Effector memory CD8-positive, alpha-beta T cell (primary cell): ENCODE data around the gene CEP89.
"Not testable (repeated sequence)": the region's sequence is repeated elsewhere in the genome, so short reads cannot be mapped to it uniquely, and the experiment has no call there.

Experiments
- ATAC-seq: fragments of 150-1000 bp; cut with Tn5 transposase; replicated peaks from 2 replicates; pipeline ENCODE4 v1.10.0; 2021; ENCODE audit warnings: mild to moderate bottlenecking, moderate library complexity
- DNase-seq, 3 experiments: peaks; one replicate each; pipeline ENCODE4 v3.0.0; 2021
- H3K27ac Mint-ChIP-seq, 2 donors: one replicate each; pipeline ENCODE4 v1.8.0; 2022; ENCODE audit warnings: mild to moderate bottlenecking in 2 of 2, mixed read lengths in 2 of 2, moderate library complexity in 2 of 2
- H3K27me3 Mint-ChIP-seq, 2 donors: one replicate each; pipeline ENCODE4 v1.8.0; 2022; ENCODE audit warnings: mixed read lengths in 2 of 2
- H3K36me3 Mint-ChIP-seq: one replicate; pipeline ENCODE4 v1.8.0; 2022; ENCODE audit warnings: mild to moderate bottlenecking, moderate library complexity, mixed read lengths; ENCODE audit not compliant: insufficient read depth
- H3K4me1 Mint-ChIP-seq, 2 donors: one replicate each; pipeline ENCODE4 v1.8.0; 2022; ENCODE audit warnings: low read depth in 2 of 2, mixed read lengths in 2 of 2
- H3K4me3 Mint-ChIP-seq, 2 donors: one replicate each; pipeline ENCODE4 v1.8.0; 2022; ENCODE audit warnings: mild to moderate bottlenecking in 2 of 2, mixed read lengths in 2 of 2, moderate library complexity in 2 of 2
- H3K9me3 Mint-ChIP-seq, 2 donors: one replicate each; pipeline ENCODE4 v1.8.0; 2022; ENCODE audit warnings: mixed read lengths in 2 of 2

The CEP89 gene

DNA sequence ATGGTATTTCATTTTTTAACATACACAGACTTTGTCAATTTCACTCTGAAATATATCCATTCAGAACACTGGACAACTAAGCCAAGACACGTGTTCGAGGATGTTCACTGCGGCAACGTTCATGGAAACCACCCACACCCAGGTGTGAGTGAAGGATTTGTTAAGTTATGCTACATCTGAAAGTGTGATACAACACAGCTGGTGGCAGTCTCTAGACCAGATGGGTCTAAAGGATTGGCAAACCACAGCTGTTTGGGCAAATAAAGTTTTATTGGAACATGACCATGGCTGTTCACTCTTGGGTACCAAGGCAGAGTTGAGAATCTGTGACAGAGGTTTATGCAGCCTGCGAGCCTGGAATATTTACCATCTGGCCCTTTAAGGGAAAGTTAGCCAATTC lies 114.2 kb downstream of the CEP89 start:
- no peaks in the 10 kb centered on the region for H3K4me1 Mint-ChIP-seq
- DNase-seq (no peak), ATAC-seq (no peak)
- H3K27ac Mint-ChIP-seq = no peak overlapping the region
- H3K4me3 Mint-ChIP-seq = no peak overlapping the region
- no peaks in the 10 kb centered on the region for H3K9me3 Mint-ChIP-seq
- no peaks in the 10 kb centered on the region for H3K27me3 Mint-ChIP-seq
- H3K36me3 Mint-ChIP-seq = no peaks in the 10 kb centered on the region

GRCh38 chr19:32856818-32857217 lies 114.9 kb downstream of the CEP89 start:
- H3K27ac Mint-ChIP-seq = not testable (repeated sequence)

GRCh38 chr19:32852216-32852615 lies 119.5 kb downstream of the CEP89 start:
- H3K27me3 Mint-ChIP-seq = no peaks in the 10 kb centered on the region

More at GRCh38 chr19:32856818-32857217, 114.9 kb downstream of the CEP89 start:
- not testable (repeated sequence) for H3K36me3 Mint-ChIP-seq, H3K9me3 Mint-ChIP-seq, H3K4me1 Mint-ChIP-seq, ATAC-seq, H3K4me3 Mint-ChIP-seq, H3K27me3 Mint-ChIP-seq, DNase-seq

GRCh38 chr19:32848035-32848434 lies 123.7 kb downstream of the CEP89 start:
- not testable (repeated sequence) for H3K27me3 Mint-ChIP-seq, H3K27ac Mint-ChIP-seq, H3K9me3 Mint-ChIP-seq, DNase-seq, H3K4me1 Mint-ChIP-seq, H3K4me3 Mint-ChIP-seq, ATAC-seq, H3K36me3 Mint-ChIP-seq

More at GRCh38 chr19:32852216-32852615, 119.5 kb downstream of the CEP89 start:
- no peak overlapping the region for H3K27ac Mint-ChIP-seq
- DNase-seq (no peak), ATAC-seq (no peak)
- H3K36me3 Mint-ChIP-seq = no peaks in the 10 kb centered on the region
- no peaks in the 10 kb centered on the region for H3K9me3 Mint-ChIP-seq
- no peaks in the 10 kb centered on the region for H3K4me1 Mint-ChIP-seq
- H3K4me3 Mint-ChIP-seq = no peak overlapping the region

- H3K4me1 Mint-ChIP-seq = no peaks in the 10 kb centered on the region
- peaks cover 0 to 4% of the 10 kb centered on the region in 2 donors for H3K9me3 Mint-ChIP-seq
- no peak overlapping the region for H3K27ac Mint-ChIP-seq
- H3K36me3 Mint-ChIP-seq = no peaks in the 10 kb centered on the region
- H3K27me3 Mint-ChIP-seq = peaks cover 0 to 6% of the 10 kb centered on the region in 2 donors
- ATAC-seq = no peak
- H3K4me3 Mint-ChIP-seq = no peak overlapping the region
- DNase-seq = no peak
These were observed 128.0 kb downstream of the CEP89 start for GRCh38 chr19:32843716-32844245.

- Mint-ChIP-seq H3K27ac (no peak overlapping the region), H3K9me3 (peaks cover 0 to 4% of the 10 kb centered on the region in 2 donors), H3K36me3 (no peaks in the 10 kb centered on the region), H3K4me1 (no peaks in the 10 kb centered on the region), H3K27me3 (peaks cover 0 to 6% of the 10 kb centered on the region in 2 donors), H3K4me3 (no peak overlapping the region)
- DNase-seq = no peak
- ATAC-seq = no peak
These were observed 129.7 kb downstream of the CEP89 start for GRCh38 chr19:32842061-32842460.

- Mint-ChIP-seq H3K9me3 (peaks cover 0 to 4% of the 10 kb centered on the region in 2 donors), H3K27ac (no peak overlapping the region), H3K4me1 (no peaks in the 10 kb centered on the region), H3K27me3 (peaks cover 0 to 6% of the 10 kb centered on the region in 2 donors), H3K4me3 (no peak overlapping the region), H3K36me3 (no peaks in the 10 kb centered on the region)
- ATAC-seq = no peak
- no peak for DNase-seq
These were observed 134.2 kb downstream of the CEP89 start for GRCh38 chr19:32837531-32837930.

GRCh38 chr19:32833388-32833787 lies 138.4 kb downstream of the CEP89 start:
- not testable (repeated sequence) for H3K27me3 Mint-ChIP-seq, ATAC-seq, H3K27ac Mint-ChIP-seq, H3K9me3 Mint-ChIP-seq, DNase-seq, H3K4me1 Mint-ChIP-seq, H3K36me3 Mint-ChIP-seq, H3K4me3 Mint-ChIP-seq

DNA sequence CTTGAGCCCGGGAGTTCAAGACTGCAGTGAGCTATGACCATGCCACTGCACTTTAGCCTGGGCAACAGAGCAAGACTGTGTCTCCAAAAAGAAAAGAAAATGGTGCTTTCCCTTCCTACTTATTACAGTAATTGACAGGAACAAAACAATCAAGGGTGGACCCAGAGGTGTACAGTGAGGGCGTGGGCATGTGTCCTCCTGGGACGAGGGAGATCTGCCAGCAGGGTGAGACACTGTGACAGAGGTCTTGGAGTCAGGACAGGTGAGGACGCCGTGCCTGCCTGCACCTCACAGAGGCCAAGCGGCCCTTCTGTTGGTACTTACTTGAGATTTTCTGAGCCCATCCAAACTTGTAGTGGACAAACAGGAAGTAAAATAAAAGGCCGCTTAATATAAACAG lies 138.9 kb downstream of the CEP89 start:
- ATAC-seq, H3K9me3 Mint-ChIP-seq, H3K4me1 Mint-ChIP-seq, H3K27ac Mint-ChIP-seq, H3K27me3 Mint-ChIP-seq, H3K4me3 Mint-ChIP-seq, DNase-seq, H3K36me3 Mint-ChIP-seq: not testable (repeated sequence)

- not testable (repeated sequence) for H3K4me3 Mint-ChIP-seq, H3K27ac Mint-ChIP-seq, H3K9me3 Mint-ChIP-seq, H3K27me3 Mint-ChIP-seq, H3K36me3 Mint-ChIP-seq, DNase-seq, H3K4me1 Mint-ChIP-seq, ATAC-seq
These were observed 139.7 kb downstream of the CEP89 start for GRCh38 chr19:32832094-32832493.

DNA sequence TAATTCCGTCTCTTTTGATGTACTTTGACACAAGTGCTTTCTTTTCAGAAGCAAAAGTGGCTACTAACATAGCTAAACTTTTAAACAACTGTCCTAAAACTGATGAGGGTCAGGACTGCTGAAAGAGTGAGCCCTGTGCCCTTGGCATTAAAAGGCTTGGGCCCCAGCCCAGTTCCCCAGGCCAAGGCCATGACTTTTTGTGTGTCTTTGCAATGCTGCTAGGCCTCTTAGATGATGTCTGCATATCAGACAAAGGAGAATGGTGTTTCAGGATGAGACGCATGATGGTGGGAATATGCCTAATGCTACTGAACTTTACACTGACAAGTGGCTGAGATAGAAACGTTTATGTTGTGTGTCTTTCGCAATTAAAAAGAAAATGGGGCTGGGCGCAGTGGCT lies 140.1 kb downstream of the CEP89 start:
- ATAC-seq = no peak
- no peaks in the 10 kb centered on the region for H3K36me3 Mint-ChIP-seq
- H3K27me3 Mint-ChIP-seq = no peaks in the 10 kb centered on the region
- H3K4me1 Mint-ChIP-seq = no peaks in the 10 kb centered on the region
- H3K27ac Mint-ChIP-seq = no peak overlapping the region
- no peak overlapping the region for H3K4me3 Mint-ChIP-seq
- DNase-seq = no peak
- no peaks in the 10 kb centered on the region for H3K9me3 Mint-ChIP-seq

DNA sequence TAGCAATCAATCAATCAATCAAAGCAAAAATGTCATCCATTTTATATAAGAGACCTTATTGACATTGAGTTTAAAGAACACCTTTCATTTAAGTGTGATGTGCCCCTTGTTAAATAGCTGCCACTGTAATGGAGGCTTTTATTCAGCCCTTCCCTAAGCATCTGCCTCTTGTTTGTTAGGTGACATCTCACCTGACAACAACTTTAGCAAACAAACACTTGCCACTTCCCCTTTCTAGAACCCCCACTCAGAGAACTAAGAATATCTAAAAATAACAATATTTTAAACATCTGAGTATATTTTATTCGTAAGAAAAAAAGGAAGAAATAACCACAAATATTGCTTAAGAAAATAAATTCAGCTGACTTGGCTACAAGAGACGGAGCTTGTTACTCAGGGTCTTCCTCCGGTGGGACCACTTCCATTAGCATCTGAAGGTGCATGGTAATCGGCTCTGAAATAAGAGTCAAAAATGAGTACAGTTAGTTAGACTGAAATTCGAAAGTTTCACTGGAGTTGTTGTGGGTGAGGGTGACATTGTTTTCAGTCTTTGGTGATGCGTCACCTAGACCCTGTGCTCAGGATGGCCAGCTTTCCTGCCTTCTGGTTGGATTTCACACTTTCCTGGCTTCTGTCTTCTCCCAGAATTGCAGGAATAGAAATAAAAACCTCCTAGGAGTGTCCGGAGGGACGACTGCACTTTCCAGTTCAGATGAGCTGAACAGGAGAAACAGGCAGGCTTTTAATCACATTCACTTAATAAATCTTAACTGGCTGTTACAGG lies 141.3 kb downstream of the CEP89 start:
- Mint-ChIP-seq H3K27ac (no peak overlapping the region), H3K4me3 (no peak overlapping the region), H3K9me3 (no peaks in the 10 kb centered on the region), H3K4me1 (no peaks in the 10 kb centered on the region), H3K27me3 (no peaks in the 10 kb centered on the region), H3K36me3 (no peaks in the 10 kb centered on the region)
- ATAC-seq (no peak), DNase-seq (no peak)

GRCh38 chr19:32829345-32829896 lies 142.3 kb downstream of the CEP89 start:
- Mint-ChIP-seq H3K27me3 (peaks cover 5 to 9% of the 10 kb centered on the region in 2 donors), H3K36me3 (peaks cover 3% of the 10 kb centered on the region), H3K4me3 (no peak overlapping the region), H3K9me3 (no peaks in the 10 kb centered on the region), H3K27ac (no peak overlapping the region), H3K4me1 (no peaks in the 10 kb centered on the region)
- DNase-seq (no peak), ATAC-seq (no peak)
